Measurements from ENCODE around the gene C19orf53.
"Not testable (repeated sequence)": the region's sequence is repeated elsewhere in the genome, so short reads cannot be mapped to it uniquely, and the experiment has no call there.

Gene C19orf53

GRCh38 chr19:13770013-13770635 lies 4.1 kb upstream of the C19orf53 start:
- Histone ChIP-seq H3K23ac (ENCODE audit: low read length) (no peak overlapping the region), H3K4ac (ENCODE audit: low read depth, low read length) (no peak overlapping the region), H3K4me3 (ENCODE audit: low read length) (no peak overlapping the region), H3K4me1 (ENCODE audit: control insufficient read depth, low read depth, low read length) (no peaks in the 10 kb centered on the region), H3K18ac (ENCODE audit: low read length) (no peak overlapping the region), H3K9ac (ENCODE audit: low read length) (no peak overlapping the region), H4K5ac (ENCODE audit: low read length) (no peak overlapping the region), H3K79me1 (ENCODE audit: low read length) (peaks cover 4% of the 10 kb centered on the region), H2BK5ac (ENCODE audit: low read length) (no peak overlapping the region), H3K36me3 (ENCODE audit: control insufficient read depth, insufficient read depth, low read length) (peaks cover 2% of the 10 kb centered on the region), H3K56ac (ENCODE audit: low read length) (no peak overlapping the region), H4K8ac (ENCODE audit: low read depth, low read length) (no peak overlapping the region), H2BK15ac (replicated peaks; ENCODE audit: low read depth) (no peak overlapping the region), H3K79me2 (ENCODE audit: control insufficient read depth, insufficient read depth, low read length) (peaks cover 7% of the 10 kb centered on the region), H2AK5ac (ENCODE audit: low read length) (no peak overlapping the region), H3K27ac (ENCODE audit: low read depth, low read length) (no peak overlapping the region), H3K27me3 (ENCODE audit: insufficient read depth, low read length, poor library complexity) (no peaks in the 10 kb centered on the region), H3K4me2 (ENCODE audit: low read length) (no peak overlapping the region), H2BK120ac (ENCODE audit: low read depth, low read length) (no peak overlapping the region)
- no peak for DNase-seq
- WGBS (ENCODE audit: extremely low coverage, insufficient coverage, low lambda C conversion rate), result no CpG with 5 or more reads among the region's 16 CpGs

- WGBS (ENCODE audit: extremely low coverage, insufficient coverage, low lambda C conversion rate), result no CpG with 5 or more reads among the region's 9 CpGs
Observed at GRCh38 chr19:13778398-13778797, 4.1 kb downstream of the C19orf53 start.

GRCh38 chr19:13778847-13779246 lies 4.6 kb downstream of the C19orf53 start:
- H4K8ac ChIP-seq (ENCODE audit: low read depth, low read length), result no peak overlapping the region
- WGBS (ENCODE audit: extremely low coverage, insufficient coverage, low lambda C conversion rate), result no CpG with 5 or more reads among the region's 6 CpGs
- H4K5ac ChIP-seq (ENCODE audit: low read length), result no peak overlapping the region
- no peak overlapping the region for H3K18ac ChIP-seq (ENCODE audit: low read length)
- H3K56ac ChIP-seq (ENCODE audit: low read length), result no peak overlapping the region
- peaks cover 20% of the 10 kb centered on the region for H3K79me2 ChIP-seq (ENCODE audit: control insufficient read depth, insufficient read depth, low read length)
- H3K79me1 ChIP-seq (ENCODE audit: low read length), result peaks cover 11% of the 10 kb centered on the region
- no peaks in the 10 kb centered on the region for H3K4me1 ChIP-seq (ENCODE audit: control insufficient read depth, low read depth, low read length)
- no peak overlapping the region for H2BK15ac ChIP-seq (replicated peaks; ENCODE audit: low read depth)
- no peak overlapping the region for H2BK120ac ChIP-seq (ENCODE audit: low read depth, low read length)
- H3K9ac ChIP-seq (ENCODE audit: low read length), result no peak overlapping the region
- peaks cover 14% of the 10 kb centered on the region for H3K36me3 ChIP-seq (ENCODE audit: control insufficient read depth, insufficient read depth, low read length)
- H3K4me3 ChIP-seq (ENCODE audit: low read length), result no peak overlapping the region
- no peak overlapping the region for H2BK5ac ChIP-seq (ENCODE audit: low read length)
- no peak overlapping the region for H2AK5ac ChIP-seq (ENCODE audit: low read length)
- DNase-seq, result no peak
- H3K27me3 ChIP-seq (ENCODE audit: insufficient read depth, low read length, poor library complexity), result no peaks in the 10 kb centered on the region
- no peak overlapping the region for H3K27ac ChIP-seq (ENCODE audit: low read depth, low read length)
- H3K23ac ChIP-seq (ENCODE audit: low read length), result no peak overlapping the region
- no peak overlapping the region for H3K4ac ChIP-seq (ENCODE audit: low read depth, low read length)
- no peak overlapping the region for H3K4me2 ChIP-seq (ENCODE audit: low read length)

More at GRCh38 chr19:13778398-13778797, 4.1 kb downstream of the C19orf53 start:
- Histone ChIP-seq H2BK120ac (ENCODE audit: low read depth, low read length) (no peak overlapping the region), H3K4me3 (ENCODE audit: low read length) (no peak overlapping the region), H3K79me2 (ENCODE audit: control insufficient read depth, insufficient read depth, low read length) (peaks cover 20% of the 10 kb centered on the region), H3K4ac (ENCODE audit: low read depth, low read length) (no peak overlapping the region), H3K27ac (ENCODE audit: low read depth, low read length) (no peak overlapping the region), H3K4me2 (ENCODE audit: low read length) (no peak overlapping the region), H3K79me1 (ENCODE audit: low read length) (peaks cover 11% of the 10 kb centered on the region), H4K8ac (ENCODE audit: low read depth, low read length) (no peak overlapping the region), H3K4me1 (ENCODE audit: control insufficient read depth, low read depth, low read length) (no peaks in the 10 kb centered on the region), H3K36me3 (ENCODE audit: control insufficient read depth, insufficient read depth, low read length) (peaks cover 14% of the 10 kb centered on the region), H4K5ac (ENCODE audit: low read length) (no peak overlapping the region), H3K27me3 (ENCODE audit: insufficient read depth, low read length, poor library complexity) (no peaks in the 10 kb centered on the region), H3K23ac (ENCODE audit: low read length) (no peak overlapping the region), H3K18ac (ENCODE audit: low read length) (no peak overlapping the region), H2BK15ac (replicated peaks; ENCODE audit: low read depth) (no peak overlapping the region), H2BK5ac (ENCODE audit: low read length) (no peak overlapping the region), H3K9ac (ENCODE audit: low read length) (no peak overlapping the region), H2AK5ac (ENCODE audit: low read length) (no peak overlapping the region), H3K56ac (ENCODE audit: low read length) (no peak overlapping the region)
- no peak for DNase-seq

- H3K79me2 ChIP-seq (ENCODE audit: control insufficient read depth, insufficient read depth, low read length), result peaks cover 16% of the 10 kb centered on the region
- WGBS (ENCODE audit: extremely low coverage, insufficient coverage, low lambda C conversion rate), result no CpG with 5 or more reads among the region's 8 CpGs
- not testable (repeated sequence) for DNase-seq
Observed at GRCh38 chr19:13779794-13780193, 5.5 kb downstream of the C19orf53 start.

DNA sequence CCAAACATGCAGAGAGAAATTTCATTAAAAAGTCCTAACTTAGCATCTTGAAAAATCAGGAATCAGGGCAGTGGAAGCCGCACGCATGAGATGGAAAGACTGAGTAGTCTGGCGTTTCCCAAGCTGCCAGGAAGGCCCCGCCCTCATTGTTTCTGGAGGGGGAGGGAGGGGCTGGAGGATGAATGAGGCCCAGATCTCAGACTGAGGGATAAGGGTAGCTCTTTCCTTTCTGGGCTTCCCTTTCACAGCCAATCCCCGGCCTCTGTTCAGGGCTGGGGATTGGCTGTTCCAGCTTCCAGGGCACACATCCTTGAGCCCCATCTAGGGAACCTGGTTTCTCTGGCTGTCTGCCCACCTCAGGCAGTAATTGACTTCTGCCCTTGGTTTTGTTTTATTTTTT lies 7.3 kb downstream of the C19orf53 start:
- Histone ChIP-seq H2BK5ac (ENCODE audit: low read length) (no peak overlapping the region), H3K18ac (ENCODE audit: low read length) (no peak overlapping the region), H3K4me1 (ENCODE audit: control insufficient read depth, low read depth, low read length) (no peaks in the 10 kb centered on the region), H2BK15ac (replicated peaks; ENCODE audit: low read depth) (no peak overlapping the region), H3K27ac (ENCODE audit: low read depth, low read length) (no peak overlapping the region), H3K4ac (ENCODE audit: low read depth, low read length) (no peak overlapping the region), H3K79me2 (ENCODE audit: control insufficient read depth, insufficient read depth, low read length) (peaks cover 1% of the 10 kb centered on the region), H2BK120ac (ENCODE audit: low read depth, low read length) (no peak overlapping the region), H4K8ac (ENCODE audit: low read depth, low read length) (no peak overlapping the region), H3K9ac (ENCODE audit: low read length) (no peak overlapping the region), H3K79me1 (ENCODE audit: low read length) (peaks cover 2% of the 10 kb centered on the region), H3K27me3 (ENCODE audit: insufficient read depth, low read length, poor library complexity) (no peaks in the 10 kb centered on the region), H3K4me3 (ENCODE audit: low read length) (no peak overlapping the region), H3K4me2 (ENCODE audit: low read length) (no peak overlapping the region), H3K36me3 (ENCODE audit: control insufficient read depth, insufficient read depth, low read length) (peaks cover 14% of the 10 kb centered on the region), H2AK5ac (ENCODE audit: low read length) (no peak overlapping the region), H3K56ac (ENCODE audit: low read length) (no peak overlapping the region), H3K23ac (ENCODE audit: low read length) (no peak overlapping the region), H4K5ac (ENCODE audit: low read length) (no peak overlapping the region)
- DNase-seq, result peak; percentile 91
- no CpG with 5 or more reads among the region's 5 CpGs for WGBS (ENCODE audit: extremely low coverage, insufficient coverage, low lambda C conversion rate)

More at GRCh38 chr19:13779794-13780193, 5.5 kb downstream of the C19orf53 start:
- not testable (repeated sequence) for H3K4me1 ChIP-seq (ENCODE audit: control insufficient read depth, low read depth, low read length); H3K4me2 ChIP-seq (ENCODE audit: low read length); H2BK5ac ChIP-seq (ENCODE audit: low read length); H3K18ac ChIP-seq (ENCODE audit: low read length); H3K4ac ChIP-seq (ENCODE audit: low read depth, low read length); H2BK120ac ChIP-seq (ENCODE audit: low read depth, low read length); H3K27me3 ChIP-seq (ENCODE audit: insufficient read depth, low read length, poor library complexity); H3K23ac ChIP-seq (ENCODE audit: low read length); H3K27ac ChIP-seq (ENCODE audit: low read depth, low read length); H3K9ac ChIP-seq (ENCODE audit: low read length); H4K5ac ChIP-seq (ENCODE audit: low read length); H2AK5ac ChIP-seq (ENCODE audit: low read length); H3K79me1 ChIP-seq (ENCODE audit: low read length); H2BK15ac ChIP-seq (replicated peaks; ENCODE audit: low read depth); H3K56ac ChIP-seq (ENCODE audit: low read length); H4K8ac ChIP-seq (ENCODE audit: low read depth, low read length); H3K4me3 ChIP-seq (ENCODE audit: low read length)
- peaks cover 14% of the 10 kb centered on the region for H3K36me3 ChIP-seq (ENCODE audit: control insufficient read depth, insufficient read depth, low read length)

DNA sequence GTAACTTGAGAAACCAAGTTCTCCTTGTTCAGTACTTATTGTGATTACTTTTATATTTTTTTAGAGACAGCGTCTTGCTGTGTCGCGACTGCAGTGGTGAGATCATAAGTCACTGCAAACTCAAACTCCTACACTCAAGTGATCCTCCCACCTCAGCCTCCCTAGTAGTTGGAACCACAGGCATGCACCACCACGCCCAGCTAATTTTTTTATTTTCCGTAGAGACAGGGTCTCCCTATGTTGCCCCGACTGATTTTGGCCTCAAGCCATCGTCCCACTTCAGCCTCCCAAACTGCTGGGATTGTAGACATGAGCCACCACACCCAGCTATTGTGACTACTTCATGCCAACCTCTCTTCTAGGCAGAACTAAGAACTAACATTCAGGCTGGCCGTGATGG lies 8.3 kb downstream of the C19orf53 start:
- no peaks in the 10 kb centered on the region for H3K79me1 ChIP-seq (ENCODE audit: low read length)
- H3K27me3 ChIP-seq (ENCODE audit: insufficient read depth, low read length, poor library complexity), result no peaks in the 10 kb centered on the region
- H3K27ac ChIP-seq (ENCODE audit: low read depth, low read length), result no peak overlapping the region
- no peaks in the 10 kb centered on the region for H3K4me1 ChIP-seq (ENCODE audit: control insufficient read depth, low read depth, low read length)
- no peak overlapping the region for H2BK5ac ChIP-seq (ENCODE audit: low read length)
- H2BK120ac ChIP-seq (ENCODE audit: low read depth, low read length), result no peak overlapping the region
- H3K4ac ChIP-seq (ENCODE audit: low read depth, low read length), result no peak overlapping the region
- H3K79me2 ChIP-seq (ENCODE audit: control insufficient read depth, insufficient read depth, low read length), result no peaks in the 10 kb centered on the region
- H3K36me3 ChIP-seq (ENCODE audit: control insufficient read depth, insufficient read depth, low read length), result peaks cover 14% of the 10 kb centered on the region
- H2BK15ac ChIP-seq (replicated peaks; ENCODE audit: low read depth), result no peak overlapping the region
- no peak overlapping the region for H3K4me3 ChIP-seq (ENCODE audit: low read length)
- no peak for DNase-seq
- no peak overlapping the region for H4K5ac ChIP-seq (ENCODE audit: low read length)
- H4K8ac ChIP-seq (ENCODE audit: low read depth, low read length), result no peak overlapping the region
- no CpG with 5 or more reads among the region's 8 CpGs for WGBS (ENCODE audit: extremely low coverage, insufficient coverage, low lambda C conversion rate)
- no peak overlapping the region for H3K9ac ChIP-seq (ENCODE audit: low read length)
- peak overlapping the region; percentile 37 for H2AK5ac ChIP-seq (ENCODE audit: low read length)
- no peak overlapping the region for H3K4me2 ChIP-seq (ENCODE audit: low read length)
- no peak overlapping the region for H3K56ac ChIP-seq (ENCODE audit: low read length)
- no peak overlapping the region for H3K18ac ChIP-seq (ENCODE audit: low read length)
- no peak overlapping the region for H3K23ac ChIP-seq (ENCODE audit: low read length)

Measured in mesendoderm (in vitro differentiated cells).